Posterior vena cava (tissue), 2 donors: ENCODE measurements around the gene EPO. TPM values are rescaled to one million over a fixed set of nuclear protein-coding genes. Genes with fewer than 3 reads are reported as not detected.

ENCODE experiments used
- DNase-seq: peaks from one replicate; pipeline ENCODE4 v3.0.0-alpha.2; 2020; ENCODE audit warnings: low spot score
- intact Hi-C, 2 donors: fragments of 100-400 bp; cut with DNase I; formaldehyde crosslinking; loops; one replicate each; pipeline versions ENCODE4 v1.14.1 to v1.14.2; 2022 to 2023
- long read RNA-seq, 2 donors: library from polyadenylated mRNA; unstranded; transcript quantifications; one replicate each; pipeline ENCODE4 v2.0.0, GENCODE V29; 2020 to 2021
- total RNA-seq, 2 donors: library from RNA; stranded (reverse); fragmentation: NEBNext Ultra II Directional; extraction: Animal tissue kit (Norgen Biotek cat#: 25700); gene quantifications; one replicate each; pipeline ENCODE4 v1.2.1, GENCODE V29; 2021
- donor health status: DM: yes; HTN: yes; CAD: no.
- donor health status: DM: yes; HTN: yes; CAD: no.

The EPO gene
- total RNA-seq, result not detected
- long read RNA-seq, donor 1, result 0 reads
- long read RNA-seq, donor 2, result 0 reads

GRCh38 chr7:100720279-100720670 lies at the start of gene EPO:
TSS of gene EPO (plus strand) at chr7:100720468. CDS start at chr7:100720981, 513 bp downstream.
- no peak for DNase-seq
- intact Hi-C loops, result loop anchor here in 1 of 2 donors (10.0 kb wide), 1 partner anchor 135 kb away; the partner anchor contains the start of gene SLC12A9

GRCh38 chr7:100671353-100672327 lies 48.6 kb upstream of the EPO start:
- intact Hi-C loops, result no loop called here
- no peak for DNase-seq

GRCh38 chr7:100673302-100673941 lies 46.8 kb upstream of the EPO start, which contains the start of gene GNB2:
TSS of gene GNB2 (plus strand) at chr7:100673740. CDS start at chr7:100676266, 2,526 bp downstream.
- intact Hi-C loops, result no loop called here
- peak; percentile 100 for DNase-seq

GRCh38 chr7:100673942-100674410 lies 46.3 kb upstream of the EPO start:
- intact Hi-C loops, result no loop called here
- DNase-seq, result peak; percentile 90

- intact Hi-C loops, result no loop called here
- DNase-seq, result no peak
Measured at GRCh38 chr7:100674411-100675104, 45.7 kb upstream of the EPO start.

- intact Hi-C loops, result no loop called here
Measured at GRCh38 chr7:100675105-100675451, 45.2 kb upstream of the EPO start.

GRCh38 chr7:100675581-100676350 lies 44.5 kb upstream of the EPO start:
- peak; percentile 95 for DNase-seq
- intact Hi-C loops, result no loop called here

More at GRCh38 chr7:100675105-100675451, 45.2 kb upstream of the EPO start:
- DNase-seq, result no peak

GRCh38 chr7:100676501-100677306 lies 43.6 kb upstream of the EPO start:
- intact Hi-C loops, result no loop called here
- DNase-seq, result no peak

- intact Hi-C loops, result no loop called here
- DNase-seq, result no peak
Measured at GRCh38 chr7:100677308-100678267, 42.7 kb upstream of the EPO start.

- intact Hi-C loops, result no loop called here
- DNase-seq, result no peak
Measured at GRCh38 chr7:100678291-100678984, 41.8 kb upstream of the EPO start.

GRCh38 chr7:100679129-100679926 lies 40.9 kb upstream of the EPO start:
- intact Hi-C loops, result no loop called here
- no peak for DNase-seq

GRCh38 chr7:100679927-100680575 lies 40.2 kb upstream of the EPO start:
- intact Hi-C loops, result loop anchor here in 1 of 2 donors (5.0 kb wide), 1 partner anchor 203 kb away; the partner anchor contains the start of gene TSC22D4
- no peak for DNase-seq

- DNase-seq, result no peak
- intact Hi-C loops, result loop anchor here in 1 of 2 donors (5.0 kb wide), 1 partner anchor 203 kb away; the partner anchor contains the start of gene TSC22D4
Measured at GRCh38 chr7:100680576-100681271, 39.5 kb upstream of the EPO start.
